ENCODE measurements around the gene C2.
"Not testable (repeated sequence)": the region's sequence is repeated elsewhere in the genome, so short reads cannot be mapped to it uniquely, and the experiment has no call there.

C2 gene

DNA sequence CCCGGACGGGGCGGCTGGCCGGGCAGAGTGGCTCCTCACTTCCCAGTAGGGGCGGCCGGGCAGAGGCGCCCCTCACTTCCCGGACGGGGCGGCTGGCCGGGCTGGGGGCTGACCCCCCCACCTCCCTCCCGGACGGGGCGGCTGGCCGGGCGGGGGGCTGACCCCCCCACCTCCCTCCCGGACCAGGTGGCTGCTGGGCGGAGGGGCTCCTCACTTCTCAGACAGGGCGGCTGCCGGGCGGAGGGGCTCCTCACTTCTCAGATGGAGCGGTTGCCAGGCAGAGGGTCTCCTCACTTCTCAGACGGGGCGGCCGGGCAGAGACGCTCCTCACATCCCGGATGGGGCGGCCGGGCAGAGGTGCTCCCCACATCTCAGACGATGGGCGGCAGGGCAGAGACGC lies 4.6 kb downstream of the C2 start:
- H3K27me3 ChIP-seq (ENCODE audit: control insufficient read depth in 1 of 2, insufficient read depth in 2 of 2, low read length in 2 of 2); H3K4me1 ChIP-seq (ENCODE audit: insufficient read depth, low read length); H3K27ac ChIP-seq (ENCODE audit: low read depth, low read length); H3K9ac ChIP-seq (ENCODE audit: low read length); H3K9me3 ChIP-seq (ENCODE audit: low read length); H3K36me3 ChIP-seq (ENCODE audit: insufficient read depth, low read length); H3K4me3 ChIP-seq (ENCODE audit: low read depth in 1 of 2, low read length in 2 of 2): not testable (repeated sequence)

DNA sequence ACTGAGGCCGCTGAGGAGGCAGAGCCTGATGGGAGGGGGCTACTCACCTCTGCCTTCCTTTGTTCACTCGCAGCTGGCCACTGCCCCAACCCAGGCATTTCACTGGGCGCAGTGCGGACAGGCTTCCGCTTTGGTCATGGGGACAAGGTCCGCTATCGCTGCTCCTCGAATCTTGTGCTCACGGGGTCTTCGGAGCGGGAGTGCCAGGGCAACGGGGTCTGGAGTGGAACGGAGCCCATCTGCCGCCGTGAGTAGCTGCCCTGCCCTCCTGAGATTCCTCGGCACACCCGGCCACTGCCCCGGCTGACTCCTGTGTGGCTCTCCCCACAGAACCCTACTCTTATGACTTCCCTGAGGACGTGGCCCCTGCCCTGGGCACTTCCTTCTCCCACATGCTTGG lies 6.0 kb downstream of the C2 start:
- H3K4me1 ChIP-seq (ENCODE audit: insufficient read depth, low read length), result no peaks in the 10 kb centered on the region
- no peak overlapping the region for H3K4me3 ChIP-seq (ENCODE audit: low read depth in 1 of 2, low read length in 2 of 2)
- no peaks in the 10 kb centered on the region for H3K27me3 ChIP-seq (ENCODE audit: control insufficient read depth in 1 of 2, insufficient read depth in 2 of 2, low read length in 2 of 2)
- no peak overlapping the region for H3K27ac ChIP-seq (ENCODE audit: low read depth, low read length)
- no peaks in the 10 kb centered on the region for H3K36me3 ChIP-seq (ENCODE audit: insufficient read depth, low read length)
- H3K9ac ChIP-seq (ENCODE audit: low read length), result no peak overlapping the region
- no peaks in the 10 kb centered on the region for H3K9me3 ChIP-seq (ENCODE audit: low read length)

DNA sequence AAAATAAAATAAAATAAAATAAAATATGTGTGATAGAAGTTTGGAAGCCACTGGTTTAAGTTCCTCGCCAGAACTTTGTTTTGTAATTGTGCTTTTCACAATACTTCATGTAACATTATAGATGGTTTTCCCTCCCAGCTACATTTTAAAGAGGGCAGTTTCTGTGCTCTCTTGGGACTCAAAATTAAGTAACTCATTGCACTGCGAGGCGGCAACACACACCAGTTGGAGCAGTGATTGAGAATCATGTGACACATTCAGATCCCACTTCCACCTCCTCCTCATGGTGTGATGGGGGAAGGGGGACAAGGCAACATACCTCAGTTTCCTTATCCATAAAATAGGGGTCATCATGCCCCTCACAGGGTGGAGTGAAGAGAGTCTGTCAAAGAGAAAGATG lies 7.5 kb downstream of the C2 start:
- H3K27me3 ChIP-seq (ENCODE audit: control insufficient read depth in 1 of 2, insufficient read depth in 2 of 2, low read length in 2 of 2), result no peaks in the 10 kb centered on the region
- no peak overlapping the region for H3K4me3 ChIP-seq (ENCODE audit: low read depth in 1 of 2, low read length in 2 of 2)
- H3K9me3 ChIP-seq (ENCODE audit: low read length), result no peaks in the 10 kb centered on the region
- H3K27ac ChIP-seq (ENCODE audit: low read depth, low read length), result no peak overlapping the region
- no peaks in the 10 kb centered on the region for H3K36me3 ChIP-seq (ENCODE audit: insufficient read depth, low read length)
- H3K9ac ChIP-seq (ENCODE audit: low read length), result no peak overlapping the region
- H3K4me1 ChIP-seq (ENCODE audit: insufficient read depth, low read length), result no peaks in the 10 kb centered on the region

DNA sequence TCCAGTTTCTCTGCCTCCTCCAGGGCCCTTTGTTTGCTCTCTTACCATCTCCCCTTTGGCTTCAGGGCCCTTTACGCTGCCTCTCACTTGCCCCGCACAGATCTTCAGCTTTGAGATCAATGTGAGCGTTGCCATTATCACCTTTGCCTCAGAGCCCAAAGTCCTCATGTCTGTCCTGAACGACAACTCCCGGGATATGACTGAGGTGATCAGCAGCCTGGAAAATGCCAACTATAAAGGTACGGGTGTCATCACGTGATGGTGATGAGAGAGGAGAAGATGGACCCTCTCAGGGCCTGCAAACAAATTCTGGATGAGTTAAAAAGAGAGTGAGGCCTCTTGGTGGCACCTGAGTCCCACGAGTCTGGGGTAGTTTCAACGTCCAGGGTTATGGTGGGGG lies 8.3 kb downstream of the C2 start:
- no peaks in the 10 kb centered on the region for H3K27me3 ChIP-seq (ENCODE audit: control insufficient read depth in 1 of 2, insufficient read depth in 2 of 2, low read length in 2 of 2)
- no peak overlapping the region for H3K27ac ChIP-seq (ENCODE audit: low read depth, low read length)
- no peaks in the 10 kb centered on the region for H3K4me1 ChIP-seq (ENCODE audit: insufficient read depth, low read length)
- H3K9ac ChIP-seq (ENCODE audit: low read length), result no peak overlapping the region
- no peaks in the 10 kb centered on the region for H3K9me3 ChIP-seq (ENCODE audit: low read length)
- H3K4me3 ChIP-seq (ENCODE audit: low read depth in 1 of 2, low read length in 2 of 2), result no peak overlapping the region
- no peaks in the 10 kb centered on the region for H3K36me3 ChIP-seq (ENCODE audit: insufficient read depth, low read length)

DNA sequence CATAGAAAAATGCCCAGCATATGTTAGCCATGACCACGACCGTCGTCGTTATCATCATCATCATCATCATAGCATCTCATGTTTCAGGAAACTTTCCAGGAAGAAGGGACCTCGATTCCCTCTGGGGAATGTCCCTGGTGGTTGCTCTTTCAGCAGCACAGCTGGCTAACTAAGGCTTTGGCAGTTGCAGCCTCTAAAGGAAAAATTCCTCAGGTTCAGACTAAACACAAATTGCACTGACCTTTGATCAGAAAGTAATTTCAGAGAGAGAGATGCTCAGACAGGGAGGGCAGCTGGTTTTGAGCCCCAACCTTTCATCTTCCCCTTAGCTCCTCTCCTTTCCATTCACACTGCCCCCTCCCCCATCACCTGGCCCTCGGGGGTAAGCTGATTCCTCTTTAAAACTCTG lies 12.7 kb downstream of the C2 start:
- H3K27me3 ChIP-seq (ENCODE audit: control insufficient read depth in 1 of 2, insufficient read depth in 2 of 2, low read length in 2 of 2), result no peaks in the 10 kb centered on the region
- no peak overlapping the region for H3K9ac ChIP-seq (ENCODE audit: low read length)
- no peaks in the 10 kb centered on the region for H3K36me3 ChIP-seq (ENCODE audit: insufficient read depth, low read length)

DNA sequence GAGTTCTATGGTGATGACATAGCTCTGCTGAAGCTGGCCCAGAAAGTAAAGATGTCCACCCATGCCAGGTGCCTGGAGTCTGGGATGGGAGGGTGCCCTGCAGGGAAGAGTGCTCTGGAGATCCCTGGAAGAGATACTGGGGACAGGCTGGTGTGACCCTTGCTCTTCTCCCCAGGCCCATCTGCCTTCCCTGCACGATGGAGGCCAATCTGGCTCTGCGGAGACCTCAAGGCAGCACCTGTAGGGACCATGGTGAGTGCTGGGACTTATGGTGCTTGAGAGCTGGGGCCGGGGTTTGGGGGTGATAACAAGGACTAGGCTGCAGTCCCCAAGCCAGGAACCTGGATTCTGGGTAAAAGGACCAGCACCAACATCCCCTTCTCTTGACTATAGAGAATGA lies 16.2 kb downstream of the C2 start:
- Histone ChIP-seq H3K4me3 (ENCODE audit: low read depth in 1 of 2, low read length in 2 of 2) (no peak overlapping the region), H3K27ac (ENCODE audit: low read depth, low read length) (no peak overlapping the region), H3K4me1 (ENCODE audit: insufficient read depth, low read length) (peaks cover 10% of the 10 kb centered on the region), H3K27me3 (ENCODE audit: control insufficient read depth in 1 of 2, insufficient read depth in 2 of 2, low read length in 2 of 2) (no peaks in the 10 kb centered on the region), H3K9ac (ENCODE audit: low read length) (no peak overlapping the region), H3K9me3 (ENCODE audit: low read length) (no peaks in the 10 kb centered on the region), H3K36me3 (ENCODE audit: insufficient read depth, low read length) (no peaks in the 10 kb centered on the region)

More for the DNA sequence above, 12.7 kb downstream of the C2 start:
- peaks cover 6% of the 10 kb centered on the region for H3K4me1 ChIP-seq (ENCODE audit: insufficient read depth, low read length)
- H3K4me3 ChIP-seq (ENCODE audit: low read depth in 1 of 2, low read length in 2 of 2), result no peak overlapping the region
- H3K27ac ChIP-seq (ENCODE audit: low read depth, low read length), result no peak overlapping the region
- no peaks in the 10 kb centered on the region for H3K9me3 ChIP-seq (ENCODE audit: low read length)

DNA sequence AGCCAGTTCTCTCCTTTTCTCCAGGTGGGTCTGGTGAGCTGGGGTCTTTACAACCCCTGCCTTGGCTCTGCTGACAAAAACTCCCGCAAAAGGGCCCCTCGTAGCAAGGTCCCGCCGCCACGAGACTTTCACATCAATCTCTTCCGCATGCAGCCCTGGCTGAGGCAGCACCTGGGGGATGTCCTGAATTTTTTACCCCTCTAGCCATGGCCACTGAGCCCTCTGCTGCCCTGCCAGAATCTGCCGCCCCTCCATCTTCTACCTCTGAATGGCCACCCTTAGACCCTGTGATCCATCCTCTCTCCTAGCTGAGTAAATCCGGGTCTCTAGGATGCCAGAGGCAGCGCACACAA lies 17.6 kb downstream of the C2 start:
- Histone ChIP-seq H3K9me3 (ENCODE audit: low read length) (no peaks in the 10 kb centered on the region), H3K4me3 (ENCODE audit: low read depth in 1 of 2, low read length in 2 of 2) (no peak overlapping the region), H3K36me3 (ENCODE audit: insufficient read depth, low read length) (no peaks in the 10 kb centered on the region), H3K27me3 (ENCODE audit: control insufficient read depth in 1 of 2, insufficient read depth in 2 of 2, low read length in 2 of 2) (no peaks in the 10 kb centered on the region), H3K9ac (ENCODE audit: low read length) (no peak overlapping the region), H3K4me1 (ENCODE audit: insufficient read depth, low read length) (peaks cover 10% of the 10 kb centered on the region), H3K27ac (ENCODE audit: low read depth, low read length) (peak overlapping the region; percentile 64)

DNA sequence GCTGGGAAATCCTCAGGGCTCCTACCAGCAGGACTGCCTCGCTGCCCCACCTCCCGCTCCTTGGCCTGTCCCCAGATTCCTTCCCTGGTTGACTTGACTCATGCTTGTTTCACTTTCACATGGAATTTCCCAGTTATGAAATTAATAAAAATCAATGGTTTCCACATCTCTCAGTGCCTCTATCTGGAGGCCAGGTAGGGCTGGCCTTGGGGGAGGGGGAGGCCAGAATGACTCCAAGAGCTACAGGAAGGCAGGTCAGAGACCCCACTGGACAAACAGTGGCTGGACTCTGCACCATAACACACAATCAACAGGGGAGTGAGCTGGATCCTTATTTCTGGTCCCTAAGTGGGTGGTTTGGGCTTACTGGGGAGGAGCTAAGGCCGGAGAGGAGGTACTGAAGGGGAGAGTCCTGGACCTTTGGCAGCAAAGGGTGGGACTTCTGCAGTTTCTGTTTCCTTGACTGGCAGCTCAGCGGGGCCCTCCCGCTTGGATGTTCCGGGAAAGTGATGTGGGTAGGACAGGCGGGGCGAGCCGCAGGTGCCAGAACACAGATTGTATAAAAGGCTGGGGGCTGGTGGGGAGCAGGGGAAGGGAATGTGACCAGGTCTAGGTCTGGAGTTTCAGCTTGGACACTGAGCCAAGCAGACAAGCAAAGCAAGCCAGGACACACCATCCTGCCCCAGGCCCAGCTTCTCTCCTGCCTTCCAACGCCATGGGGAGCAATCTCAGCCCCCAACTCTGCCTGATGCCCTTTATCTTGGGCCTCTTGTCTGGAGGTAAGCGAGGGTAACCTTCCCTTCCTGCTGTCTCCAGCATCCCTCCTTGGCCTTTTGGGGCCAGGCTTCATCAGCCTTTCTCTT lies 18.2 kb downstream of the C2 start, which contains the start of gene CFB:
CFB (plus strand) TSS at position 589 of the 863 bp plus-strand sequence; CDS start at position 716, 127 bp downstream.
- H3K9ac ChIP-seq (ENCODE audit: low read length), result no peak within 1 kb of the TSS

DNA sequence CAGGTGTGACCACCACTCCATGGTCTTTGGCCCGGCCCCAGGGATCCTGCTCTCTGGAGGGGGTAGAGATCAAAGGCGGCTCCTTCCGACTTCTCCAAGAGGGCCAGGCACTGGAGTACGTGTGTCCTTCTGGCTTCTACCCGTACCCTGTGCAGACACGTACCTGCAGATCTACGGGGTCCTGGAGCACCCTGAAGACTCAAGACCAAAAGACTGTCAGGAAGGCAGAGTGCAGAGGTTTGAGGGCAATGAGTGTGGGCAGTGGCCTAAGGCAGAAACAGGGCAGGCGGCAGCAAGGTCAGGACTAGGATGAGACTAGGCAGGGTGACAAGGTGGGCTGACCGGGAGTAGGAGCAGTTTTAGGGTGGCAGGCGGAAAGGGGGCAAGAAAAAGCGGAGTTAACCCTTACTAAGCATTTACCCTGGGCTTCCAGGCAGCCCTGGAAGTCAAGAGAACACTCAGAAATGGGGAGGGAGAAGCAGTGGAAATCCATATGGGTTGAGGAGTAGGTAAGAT lies 18.9 kb downstream of the C2 start:
- Histone ChIP-seq H3K36me3 (ENCODE audit: insufficient read depth, low read length) (peaks cover 4% of the 10 kb centered on the region), H3K4me1 (ENCODE audit: insufficient read depth, low read length) (peaks cover 10% of the 10 kb centered on the region), H3K27ac (ENCODE audit: low read depth, low read length) (no peak overlapping the region), H3K4me3 (ENCODE audit: low read depth in 1 of 2, low read length in 2 of 2) (peak overlapping the region in 1 of 2 donors; percentile 22), H3K9ac (ENCODE audit: low read length) (no peak overlapping the region), H3K9me3 (ENCODE audit: low read length) (no peaks in the 10 kb centered on the region), H3K27me3 (ENCODE audit: control insufficient read depth in 1 of 2, insufficient read depth in 2 of 2, low read length in 2 of 2) (no peaks in the 10 kb centered on the region)

More for the DNA sequence above, 18.2 kb downstream of the C2 start, which contains the start of gene CFB:
- Histone ChIP-seq H3K9me3 (ENCODE audit: low read length) (no peaks in the 10 kb centered on the region), H3K4me3 (ENCODE audit: low read depth in 1 of 2, low read length in 2 of 2) (peak within 1 kb of the TSS in 1 of 2 donors; percentile 22), H3K4me1 (ENCODE audit: insufficient read depth, low read length) (peaks cover 10% of the 10 kb centered on the region), H3K27me3 (ENCODE audit: control insufficient read depth in 1 of 2, insufficient read depth in 2 of 2, low read length in 2 of 2) (no peaks in the 10 kb centered on the region), H3K36me3 (ENCODE audit: insufficient read depth, low read length) (no peaks in the 10 kb centered on the region), H3K27ac (ENCODE audit: low read depth, low read length) (peak within 1 kb of the TSS; percentile 64)

DNA sequence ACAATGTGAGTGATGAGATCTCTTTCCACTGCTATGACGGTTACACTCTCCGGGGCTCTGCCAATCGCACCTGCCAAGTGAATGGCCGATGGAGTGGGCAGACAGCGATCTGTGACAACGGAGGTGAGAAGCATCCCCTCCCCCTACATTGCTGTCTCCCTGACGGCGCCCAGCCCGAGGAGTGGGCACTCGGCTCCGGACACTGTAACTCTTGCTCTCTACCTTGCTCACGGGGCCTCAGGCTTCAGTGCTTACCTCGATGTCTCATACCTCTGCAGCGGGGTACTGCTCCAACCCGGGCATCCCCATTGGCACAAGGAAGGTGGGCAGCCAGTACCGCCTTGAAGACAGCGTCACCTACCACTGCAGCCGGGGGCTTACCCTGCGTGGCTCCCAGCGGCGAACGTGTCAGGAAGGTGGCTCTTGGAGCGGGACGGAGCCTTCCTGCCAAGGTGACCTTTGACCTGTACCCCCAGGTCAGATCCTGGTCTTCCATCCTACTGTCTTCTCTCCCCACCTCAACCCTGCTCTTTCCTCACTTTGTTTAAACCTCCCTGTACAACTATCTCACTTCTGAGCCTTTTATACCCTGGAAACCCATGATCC lies 19.7 kb downstream of the C2 start:
- Histone ChIP-seq H3K4me1 (ENCODE audit: insufficient read depth, low read length) (peaks cover 10% of the 10 kb centered on the region), H3K36me3 (ENCODE audit: insufficient read depth, low read length) (peaks cover 12% of the 10 kb centered on the region), H3K9me3 (ENCODE audit: low read length) (no peaks in the 10 kb centered on the region), H3K27me3 (ENCODE audit: control insufficient read depth in 1 of 2, insufficient read depth in 2 of 2, low read length in 2 of 2) (no peaks in the 10 kb centered on the region), H3K9ac (ENCODE audit: low read length) (no peak overlapping the region), H3K27ac (ENCODE audit: low read depth, low read length) (no peak overlapping the region), H3K4me3 (ENCODE audit: low read depth in 1 of 2, low read length in 2 of 2) (no peak overlapping the region)

DNA sequence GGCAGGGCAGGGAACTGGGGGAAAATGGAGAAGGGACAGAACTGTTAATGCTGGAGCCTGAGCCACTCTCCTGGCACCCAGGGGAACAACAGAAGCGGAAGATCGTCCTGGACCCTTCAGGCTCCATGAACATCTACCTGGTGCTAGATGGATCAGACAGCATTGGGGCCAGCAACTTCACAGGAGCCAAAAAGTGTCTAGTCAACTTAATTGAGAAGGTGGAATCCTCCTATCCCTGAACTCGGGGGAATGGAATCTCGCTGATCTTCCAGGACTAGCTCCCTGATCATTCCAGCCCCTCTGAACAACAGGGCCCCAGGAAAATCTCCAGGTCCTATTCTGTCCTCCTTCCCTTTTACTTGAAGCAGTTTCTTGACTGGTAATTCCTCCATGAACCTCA lies 20.3 kb downstream of the C2 start:
- Histone ChIP-seq H3K9me3 (ENCODE audit: low read length) (no peaks in the 10 kb centered on the region), H3K4me1 (ENCODE audit: insufficient read depth, low read length) (peaks cover 10% of the 10 kb centered on the region), H3K27me3 (ENCODE audit: control insufficient read depth in 1 of 2, insufficient read depth in 2 of 2, low read length in 2 of 2) (no peaks in the 10 kb centered on the region), H3K36me3 (ENCODE audit: insufficient read depth, low read length) (peaks cover 18% of the 10 kb centered on the region), H3K4me3 (ENCODE audit: low read depth in 1 of 2, low read length in 2 of 2) (no peak overlapping the region), H3K9ac (ENCODE audit: low read length) (no peak overlapping the region), H3K27ac (ENCODE audit: low read depth, low read length) (no peak overlapping the region)

Data from muscle layer of colon (tissue), 2 donors.